WTC11 (cell line): ENCODE data around the gene LRMDA.

Experiments used
- CTCF ChIP-seq: fragments of 200-600 bp; IDR thresholded peaks from 2 replicates; pipeline ENCODE4 v1.8.0; 2022; ENCODE audit warnings: antibody characterized with exemption
- JAZF1 ChIP-seq: fragments of 250-450 bp; sonication (Bioruptor Pico); IDR thresholded peaks from 2 replicates; pipeline ENCODE4 v1.9.0; 2021; ENCODE audit warnings: moderate library complexity, mild to moderate bottlenecking, inconsistent platforms
- MYBL2 ChIP-seq: sonication (generic); formaldehyde crosslinking; IDR thresholded peaks from 2 replicates; pipeline ENCODE4 v1.8.1; 2023; ENCODE audit warnings: mild to moderate bottlenecking, moderate library complexity, missing genetic modification reagents
- RORB ChIP-seq: fragments of 250-450 bp; sonication (Bioruptor Pico); IDR thresholded peaks from 2 replicates; pipeline ENCODE4 v1.9.0; 2021; ENCODE audit warnings: mild to moderate bottlenecking
- ZNF232 ChIP-seq: sonication (generic); formaldehyde crosslinking; IDR thresholded peaks from 2 replicates; pipeline ENCODE4 v1.8.0; 2022; ENCODE audit warnings: mild to moderate bottlenecking, missing genetic modification reagents
- TF ChIP-seq, protein P1 (sequence below): sonication (generic); formaldehyde crosslinking; IDR thresholded peaks from 2 replicates; pipeline ENCODE4 v1.8.0; 2022; ENCODE audit warnings: mild to moderate bottlenecking, missing genetic modification reagents

GRCh38 chr10:75778665-75779064 lies 347.2 kb downstream of the LRMDA start:
- TF ChIP-seq RORB (CRISPR knock-in tag) (no peak), JAZF1 (CRISPR knock-in tag) (no peak), MYBL2 (no peak), ZNF232 (CRISPR knock-in tag) (no peak), CTCF (no peak)
- TF ChIP-seq, protein P1, sequence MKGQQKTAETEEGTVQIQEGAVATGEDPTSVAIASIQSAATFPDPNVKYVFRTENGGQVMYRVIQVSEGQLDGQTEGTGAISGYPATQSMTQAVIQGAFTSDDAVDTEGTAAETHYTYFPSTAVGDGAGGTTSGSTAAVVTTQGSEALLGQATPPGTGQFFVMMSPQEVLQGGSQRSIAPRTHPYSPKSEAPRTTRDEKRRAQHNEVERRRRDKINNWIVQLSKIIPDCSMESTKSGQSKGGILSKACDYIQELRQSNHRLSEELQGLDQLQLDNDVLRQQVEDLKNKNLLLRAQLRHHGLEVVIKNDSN (CRISPR knock-in tag), result no peak
